ENCODE data around the gene FKBP11.

DNA sequence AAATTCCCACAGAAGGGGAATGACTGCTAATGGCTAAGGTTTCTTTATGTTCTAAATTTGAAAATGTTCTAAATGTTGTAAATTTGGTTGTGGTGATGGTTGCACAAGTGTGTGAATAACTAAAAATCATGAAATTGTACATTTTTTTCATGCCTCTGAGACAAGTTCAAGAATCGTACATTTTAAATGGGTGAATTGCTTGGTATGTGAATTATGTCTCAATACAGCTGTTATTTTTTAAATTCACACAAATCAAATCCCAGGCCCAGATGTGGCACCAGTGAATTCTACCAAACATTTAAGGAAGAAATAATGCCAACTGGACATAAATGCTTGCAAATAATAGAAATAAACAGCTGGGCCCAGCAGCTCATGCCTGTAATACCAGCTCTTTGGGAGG, 31.0 kb downstream of the FKBP11 start:
- TF ChIP-seq, protein P1, sequence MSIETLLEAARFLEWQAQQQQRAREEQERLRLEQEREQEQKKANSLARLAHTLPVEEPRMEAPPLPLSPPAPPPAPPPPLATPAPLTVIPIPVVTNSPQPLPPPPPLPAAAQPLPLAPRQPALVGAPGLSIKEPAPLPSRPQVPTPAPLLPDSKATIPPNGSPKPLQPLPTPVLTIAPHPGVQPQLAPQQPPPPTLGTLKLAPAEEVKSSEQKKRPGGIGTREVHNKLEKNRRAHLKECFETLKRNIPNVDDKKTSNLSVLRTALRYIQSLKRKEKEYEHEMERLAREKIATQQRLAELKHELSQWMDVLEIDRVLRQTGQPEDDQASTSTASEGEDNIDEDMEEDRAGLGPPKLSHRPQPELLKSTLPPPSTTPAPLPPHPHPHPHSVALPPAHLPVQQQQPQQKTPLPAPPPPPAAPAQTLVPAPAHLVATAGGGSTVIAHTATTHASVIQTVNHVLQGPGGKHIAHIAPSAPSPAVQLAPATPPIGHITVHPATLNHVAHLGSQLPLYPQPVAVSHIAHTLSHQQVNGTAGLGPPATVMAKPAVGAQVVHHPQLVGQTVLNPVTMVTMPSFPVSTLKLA (IDR thresholded peaks at IDR 0.05), result no peak
- no peak for TF ChIP-seq BRCA1 (CRISPR knock-in tag; IDR thresholded peaks at IDR 0.05)
- TF ChIP-seq SP1 (IDR thresholded peaks at IDR 0.05), result no peak
- no peak for TF ChIP-seq SP1 (CRISPR knock-in tag; IDR thresholded peaks at IDR 0.05)
